ENCODE results near the gene ADISSP.

ADISSP gene

DNA sequence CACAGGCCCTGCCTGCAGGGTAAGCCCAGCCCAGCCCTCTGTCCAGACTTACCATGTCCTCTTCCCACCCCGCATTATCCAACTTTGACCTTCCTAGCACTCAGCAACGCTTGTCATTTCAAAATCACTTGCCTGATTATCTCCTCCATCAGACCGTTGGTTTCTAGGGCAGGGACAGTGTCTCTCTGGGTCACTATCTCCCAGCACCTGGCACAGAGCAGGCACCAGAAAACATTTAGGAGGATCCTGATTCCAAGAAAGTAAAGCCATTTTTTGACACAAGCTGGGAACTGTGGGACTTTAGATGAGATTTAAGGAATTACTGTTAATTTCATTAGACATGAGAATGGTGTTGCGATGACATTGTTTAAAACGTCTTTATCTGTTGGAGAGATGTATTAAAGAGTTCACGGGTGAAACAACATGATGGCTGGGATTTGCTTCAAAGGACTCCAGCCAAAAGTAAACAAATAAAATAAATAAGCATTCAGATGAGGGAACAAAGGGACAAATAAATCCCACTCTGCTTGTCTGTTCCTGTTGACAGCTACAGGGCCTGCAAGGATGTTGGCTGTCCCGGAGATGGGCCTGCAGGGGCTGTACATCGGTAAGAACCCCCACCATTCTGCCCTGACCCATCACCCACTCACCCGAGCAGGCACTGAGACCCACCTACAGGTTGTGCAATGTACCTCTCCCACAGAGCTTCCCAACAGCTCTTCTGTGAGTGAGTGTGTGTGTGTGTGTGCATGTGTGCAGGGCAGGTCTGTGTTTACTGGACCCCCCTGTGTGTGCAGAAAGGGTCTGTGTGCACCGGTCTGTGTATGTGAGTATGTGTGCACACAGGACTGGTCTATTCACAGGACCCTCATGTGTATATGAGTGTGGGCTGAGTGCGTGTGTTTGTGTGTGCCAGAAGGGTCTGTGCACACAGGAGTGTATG is 29.2 kb downstream of the ADISSP start:
- H3K4me3 ChIP-seq, result no peak overlapping the region
- H3K27me3 ChIP-seq, result peaks cover 0 to 5% of the 10 kb centered on the region in 2 donors
- no peaks in the 10 kb centered on the region for H3K4me1 ChIP-seq
- no peak for DNase-seq
- intact Hi-C loops (cut with DNase I; ENCODE audit: low total_unique reads), result no loop called here
- H3K36me3 ChIP-seq, result no peaks in the 10 kb centered on the region
- no peak overlapping the region for H3K27ac ChIP-seq
- H3K9me3 ChIP-seq, result no peaks in the 10 kb centered on the region
- TF ChIP-seq, protein P1, sequence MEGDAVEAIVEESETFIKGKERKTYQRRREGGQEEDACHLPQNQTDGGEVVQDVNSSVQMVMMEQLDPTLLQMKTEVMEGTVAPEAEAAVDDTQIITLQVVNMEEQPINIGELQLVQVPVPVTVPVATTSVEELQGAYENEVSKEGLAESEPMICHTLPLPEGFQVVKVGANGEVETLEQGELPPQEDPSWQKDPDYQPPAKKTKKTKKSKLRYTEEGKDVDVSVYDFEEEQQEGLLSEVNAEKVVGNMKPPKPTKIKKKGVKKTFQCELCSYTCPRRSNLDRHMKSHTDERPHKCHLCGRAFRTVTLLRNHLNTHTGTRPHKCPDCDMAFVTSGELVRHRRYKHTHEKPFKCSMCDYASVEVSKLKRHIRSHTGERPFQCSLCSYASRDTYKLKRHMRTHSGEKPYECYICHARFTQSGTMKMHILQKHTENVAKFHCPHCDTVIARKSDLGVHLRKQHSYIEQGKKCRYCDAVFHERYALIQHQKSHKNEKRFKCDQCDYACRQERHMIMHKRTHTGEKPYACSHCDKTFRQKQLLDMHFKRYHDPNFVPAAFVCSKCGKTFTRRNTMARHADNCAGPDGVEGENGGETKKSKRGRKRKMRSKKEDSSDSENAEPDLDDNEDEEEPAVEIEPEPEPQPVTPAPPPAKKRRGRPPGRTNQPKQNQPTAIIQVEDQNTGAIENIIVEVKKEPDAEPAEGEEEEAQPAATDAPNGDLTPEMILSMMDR (IDR thresholded peaks at IDR 0.05), result no peak

DNA sequence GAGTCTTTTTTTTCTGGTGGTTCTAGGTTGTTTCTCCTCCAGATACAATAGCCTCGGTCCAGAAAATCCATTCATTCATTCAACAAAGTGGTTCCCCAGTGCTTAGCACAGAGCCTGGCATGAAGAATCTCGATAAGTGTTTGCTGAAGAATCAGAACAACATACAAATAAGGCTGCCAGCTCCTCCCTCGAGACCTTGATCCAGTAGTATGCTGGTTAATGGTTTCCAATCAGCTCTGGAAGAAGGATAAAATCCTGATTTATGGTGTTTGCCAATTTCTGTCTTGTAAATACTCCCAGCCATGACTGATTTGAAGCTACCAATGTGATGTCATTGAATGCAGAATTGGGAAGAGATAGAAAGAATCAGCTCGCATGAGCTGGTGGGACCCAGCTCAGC is 31.8 kb downstream of the ADISSP start:
- Histone ChIP-seq H3K4me1 (peaks cover 0 to 4% (median 0%) of the 10 kb centered on the region in 4 donors), H3K4me3 (no peak overlapping the region), H3K9me3 (no peaks in the 10 kb centered on the region), H3K36me3 (no peaks in the 10 kb centered on the region), H3K27me3 (peaks cover 0 to 28% of the 10 kb centered on the region in 2 donors), H3K27ac (no peak overlapping the region)
- TF ChIP-seq, protein P1 (IDR thresholded peaks at IDR 0.05), result no peak
- DNase-seq, result no peak
- intact Hi-C loops (cut with DNase I; ENCODE audit: low total_unique reads), result no loop called here

DNA sequence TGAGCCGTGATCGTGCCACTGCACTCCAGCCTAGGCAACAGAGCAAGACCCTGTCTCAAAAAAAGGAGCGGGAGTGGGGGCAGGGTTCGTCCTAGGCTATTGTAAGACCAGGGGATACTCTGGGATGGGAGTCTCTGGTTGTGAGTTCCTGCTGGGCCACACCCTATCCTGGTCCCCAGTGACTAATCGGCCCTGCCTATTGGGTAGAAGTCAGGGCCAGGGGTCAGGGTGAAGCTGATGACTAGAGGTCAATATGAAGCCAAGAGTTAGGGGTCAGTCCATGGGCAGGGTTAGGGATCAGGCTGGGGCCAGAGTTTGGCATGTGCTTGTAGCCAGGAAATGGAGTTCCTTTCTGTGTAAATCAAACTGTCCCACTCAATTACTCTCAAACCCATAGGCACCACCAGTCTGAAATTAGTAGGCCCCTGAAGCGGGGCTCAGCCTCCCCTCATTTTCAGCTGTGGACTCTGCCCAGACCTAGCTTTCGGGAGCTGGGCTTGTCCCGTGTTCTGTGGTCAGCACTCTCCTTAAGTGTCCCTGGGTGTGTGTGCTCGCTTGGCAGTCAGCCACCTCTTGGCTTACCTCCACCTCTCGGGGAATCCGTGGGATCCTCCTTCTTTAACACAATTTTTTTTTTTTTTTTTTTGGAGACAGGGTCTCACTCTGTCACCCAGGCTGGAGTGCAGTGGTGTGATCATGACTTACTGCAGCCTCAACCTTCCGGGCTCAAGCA is 33.3 kb downstream of the ADISSP start:
- Histone ChIP-seq H3K27me3 (peaks cover 0 to 41% of the 10 kb centered on the region in 2 donors), H3K4me3 (no peak overlapping the region), H3K27ac (no peak overlapping the region), H3K36me3 (no peaks in the 10 kb centered on the region), H3K9me3 (no peaks in the 10 kb centered on the region), H3K4me1 (peaks cover 0 to 4% (median 0%) of the 10 kb centered on the region in 4 donors)
- TF ChIP-seq, protein P1 (IDR thresholded peaks at IDR 0.05), result no peak
- DNase-seq, result no peak
- intact Hi-C loops (cut with DNase I; ENCODE audit: low total_unique reads), result no loop called here

DNA sequence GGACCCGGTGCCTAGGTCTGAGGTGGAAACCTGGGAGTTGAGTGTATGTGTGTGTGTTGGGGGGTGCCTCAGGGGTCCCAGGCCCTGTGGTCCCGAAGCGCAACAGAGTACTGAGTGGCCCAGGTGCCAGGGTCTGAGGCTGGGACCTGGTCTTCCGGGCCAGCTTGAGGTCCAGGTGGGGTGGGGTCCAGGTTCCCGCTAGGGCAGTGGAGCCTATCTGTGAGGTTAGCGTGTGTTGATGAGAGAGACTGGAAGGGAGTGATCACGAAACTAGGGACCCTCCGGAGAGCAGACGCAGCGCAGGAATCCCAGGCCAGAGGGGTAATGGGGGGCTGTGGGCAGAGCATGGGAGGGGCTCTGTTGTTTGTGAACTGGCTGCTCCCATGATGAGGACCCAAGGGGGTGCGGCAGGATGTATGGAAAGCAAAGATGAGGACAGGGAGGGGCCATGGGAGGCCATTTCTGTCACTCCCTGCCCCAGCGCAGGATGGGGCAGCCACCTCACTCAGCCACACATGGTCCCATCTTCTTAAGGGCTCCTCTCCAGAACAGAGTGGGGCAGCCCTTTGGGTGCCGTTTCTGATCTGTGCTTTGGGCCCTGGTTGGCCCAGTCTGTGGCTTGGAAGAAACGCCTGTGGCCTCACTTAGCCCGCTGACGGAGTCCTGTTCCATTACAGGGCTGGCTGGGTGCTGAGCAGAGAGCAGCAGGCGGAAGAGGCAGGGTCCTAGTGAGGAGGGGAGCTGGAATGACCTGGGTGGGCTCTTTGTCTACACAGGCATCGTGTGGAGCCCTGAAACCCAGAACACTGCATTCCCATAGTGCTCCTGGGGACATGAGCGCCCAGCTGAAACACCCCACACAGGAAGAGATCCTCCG is 34.2 kb downstream of the ADISSP start:
- H3K4me3 ChIP-seq, result peak overlapping the region; percentile 29 to 41
- H3K36me3 ChIP-seq, result no peaks in the 10 kb centered on the region
- intact Hi-C loops (cut with DNase I; ENCODE audit: low total_unique reads), result no loop called here
- H3K4me1 ChIP-seq, result peaks cover 0 to 4% (median 0%) of the 10 kb centered on the region in 4 donors
- no peaks in the 10 kb centered on the region for H3K9me3 ChIP-seq
- peak overlapping the region in 1 of 2 donors; percentile 15 for H3K27ac ChIP-seq
- TF ChIP-seq, protein P1 (IDR thresholded peaks at IDR 0.05), result no peak
- H3K27me3 ChIP-seq, result peaks cover 0 to 50% of the 10 kb centered on the region in 2 donors
- DNase-seq, result no peak
